Stimulated activated CD8-positive, alpha-beta memory T cell treated with anti-CD3 and anti-CD28 coated beads, Interleukin-7, amount 100 ng/mL, for 48 hours (primary cell): ENCODE measurements around the gene CCDC77.
"Not testable (repeated sequence)": the region's sequence is repeated elsewhere in the genome, so short reads cannot be mapped to it uniquely, and the experiment has no call there.

Experiments used
- DNase-seq, 2 donors: peaks; one replicate each; pipeline ENCODE4 v3.0.0-alpha.2; 2020; ENCODE audit warnings: low read depth in 1 of 2; ENCODE audit errors: extremely low read depth in 1 of 2

The CCDC77 gene

DNA sequence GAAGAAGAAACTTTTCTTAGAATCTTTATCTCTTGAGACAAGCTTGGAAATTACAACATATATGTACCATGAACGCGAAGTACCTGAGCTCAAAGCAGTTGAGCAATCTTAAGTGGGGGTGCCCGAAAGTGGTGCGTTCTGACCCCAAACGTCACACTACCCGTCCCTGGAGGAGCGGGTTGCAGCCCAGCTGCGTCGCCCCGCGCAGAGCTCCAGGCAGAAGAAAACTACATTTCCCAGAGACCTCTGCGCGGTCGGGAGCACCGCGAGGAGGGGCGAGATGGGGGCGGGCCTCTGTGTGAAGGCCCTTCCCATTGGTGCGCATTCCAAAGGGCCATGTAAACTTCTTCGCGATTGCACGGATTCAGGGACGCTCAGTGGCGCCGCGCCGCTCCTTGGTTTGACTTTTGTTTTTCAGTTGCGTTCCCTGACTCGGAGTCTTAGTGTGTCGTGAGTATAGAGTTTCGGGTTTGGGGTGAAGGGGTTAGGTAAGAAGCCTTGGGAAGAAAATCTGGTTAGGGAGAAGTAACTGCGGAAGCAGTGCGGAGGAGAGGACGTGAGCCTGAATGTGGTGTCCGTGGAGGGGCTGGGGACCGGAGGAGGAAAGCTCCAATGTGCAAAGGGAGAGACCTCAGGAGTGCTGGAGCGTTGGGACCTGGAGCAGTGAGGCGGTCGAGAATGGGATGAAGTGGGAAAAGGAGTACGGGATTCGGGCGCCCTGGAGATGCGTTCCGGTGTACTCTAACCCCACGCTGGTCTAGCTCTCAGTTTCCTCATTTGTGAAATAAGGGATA is at the start of gene CCDC77:
CCDC77 (plus strand) TSS at position 410 of the 794 bp plus-strand sequence. CDS start 7,740 bp downstream, outside the sequence.
- DNase-seq: peak; percentile 83 to 84

DNA sequence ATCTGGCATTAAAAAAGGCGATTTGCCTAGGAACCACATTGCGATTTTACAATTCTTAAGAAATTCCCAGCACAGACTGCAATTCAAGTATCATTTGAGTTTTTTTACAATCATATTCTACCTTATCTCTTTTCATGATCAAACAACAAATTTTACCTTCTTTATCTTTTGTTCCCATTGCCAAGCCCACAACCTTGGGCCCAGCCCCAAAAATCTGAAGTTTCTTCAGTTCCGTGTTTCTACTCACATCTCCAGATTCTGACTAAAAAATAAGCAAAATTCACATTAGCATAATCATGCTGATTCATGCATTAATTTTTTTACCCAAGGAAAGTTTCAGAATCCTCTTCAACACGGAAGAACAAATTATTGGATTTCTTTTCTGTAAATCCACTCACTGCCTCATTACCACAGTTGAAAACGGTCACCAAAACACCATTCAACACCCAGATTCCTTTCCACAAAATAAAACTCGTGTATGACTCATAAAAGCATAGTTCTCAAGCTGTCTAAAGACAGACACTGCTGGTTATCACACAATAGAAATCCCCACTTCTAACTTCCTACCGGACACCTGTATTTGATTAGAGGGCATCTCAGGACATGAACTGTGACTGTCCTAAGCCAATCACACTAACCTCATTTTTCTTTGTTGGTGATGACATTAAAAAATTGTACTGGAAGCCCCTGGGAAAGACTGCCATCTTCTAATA is 45.0 kb upstream of the CCDC77 start:
- no peak for DNase-seq

DNA sequence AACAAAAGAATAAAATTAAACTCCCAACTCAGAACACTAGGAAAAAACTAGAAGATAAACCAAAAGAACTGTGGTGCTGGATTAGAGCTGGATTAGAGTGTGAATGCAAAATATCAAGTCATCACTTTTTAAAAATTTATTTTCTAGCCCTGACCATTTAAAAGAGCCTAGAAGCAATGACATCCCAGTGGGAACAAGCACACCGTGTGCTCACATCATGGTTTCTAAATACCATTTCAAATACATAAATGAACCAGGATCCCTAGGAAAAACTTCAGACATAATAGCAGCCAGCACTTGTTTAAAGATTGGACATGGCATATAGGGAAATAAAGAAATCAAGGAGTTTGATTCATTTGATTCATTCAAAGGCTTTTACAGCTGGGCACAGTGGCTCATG is 42.4 kb upstream of the CCDC77 start:
- no peak for DNase-seq

DNA sequence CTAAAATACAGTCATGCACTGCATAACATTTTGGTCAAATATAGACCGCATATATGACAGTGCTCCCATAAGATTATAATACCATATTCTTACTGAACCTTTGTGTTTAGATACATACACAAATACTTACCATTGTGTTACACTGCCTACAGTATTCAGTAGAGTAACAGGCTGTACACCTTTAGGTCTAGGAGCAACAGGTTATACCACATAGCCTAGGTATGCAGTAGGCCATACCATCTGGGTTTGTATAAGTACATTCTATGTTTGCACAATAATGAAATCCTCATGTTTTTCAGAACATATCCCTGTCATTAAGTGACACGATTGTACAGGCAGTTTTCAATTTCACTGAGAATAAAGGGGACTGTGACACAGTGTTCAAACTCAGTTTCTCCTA is 34.6 kb upstream of the CCDC77 start:
- DNase-seq: no peak

DNA sequence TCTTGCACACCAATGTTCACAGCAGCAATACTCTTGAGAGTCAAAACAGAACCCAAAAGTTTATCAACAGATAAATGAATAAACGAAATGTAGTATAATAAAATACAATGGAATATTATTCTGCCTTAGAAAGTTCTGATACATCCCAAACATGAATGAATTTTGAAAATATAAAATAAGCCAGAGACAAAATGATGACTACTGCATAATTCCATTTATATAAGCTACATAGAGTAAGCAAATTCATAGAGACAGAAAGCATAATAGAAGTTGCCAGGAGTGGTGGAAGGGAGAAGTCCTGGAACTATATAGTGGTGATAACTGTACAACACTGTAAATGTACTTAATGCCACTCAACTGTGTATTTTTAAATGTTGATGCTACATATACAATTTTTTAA is 33.5 kb upstream of the CCDC77 start:
- no peak for DNase-seq

DNA sequence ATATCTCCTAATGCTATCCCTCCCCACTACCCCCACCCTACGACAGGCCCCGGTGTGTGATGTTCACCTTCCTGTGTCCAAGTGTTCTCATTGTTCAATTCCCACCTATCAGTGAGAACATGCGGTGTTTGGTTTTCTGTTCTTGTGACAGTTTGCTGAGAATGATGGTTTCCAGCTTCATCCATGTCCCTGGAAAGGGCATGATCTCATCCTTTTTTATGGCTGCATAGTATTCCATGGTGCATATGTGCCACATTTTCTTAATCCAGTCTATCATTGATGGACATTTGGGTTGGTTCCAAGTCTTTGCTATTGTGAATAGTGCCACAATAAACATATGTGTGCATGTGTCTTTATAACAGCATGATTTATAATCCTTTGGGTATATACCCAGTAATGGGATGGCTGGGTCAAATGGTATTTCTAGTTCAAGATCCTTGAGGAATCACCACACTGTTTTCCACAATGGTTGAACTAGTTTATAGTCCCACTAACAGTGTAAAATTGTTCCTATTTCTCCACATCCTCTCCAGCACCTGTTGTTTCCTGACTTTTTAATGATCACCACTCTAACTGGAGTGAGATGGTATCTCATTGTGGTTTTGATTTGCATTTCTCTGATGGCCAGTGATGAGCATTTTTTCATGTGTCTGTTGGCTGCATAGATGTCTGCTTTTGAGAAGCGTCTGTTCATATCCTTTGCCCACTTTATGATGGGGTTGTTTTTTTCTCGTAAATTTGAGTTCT is 30.5 kb upstream of the CCDC77 start:
- not testable (repeated sequence) for DNase-seq

DNA sequence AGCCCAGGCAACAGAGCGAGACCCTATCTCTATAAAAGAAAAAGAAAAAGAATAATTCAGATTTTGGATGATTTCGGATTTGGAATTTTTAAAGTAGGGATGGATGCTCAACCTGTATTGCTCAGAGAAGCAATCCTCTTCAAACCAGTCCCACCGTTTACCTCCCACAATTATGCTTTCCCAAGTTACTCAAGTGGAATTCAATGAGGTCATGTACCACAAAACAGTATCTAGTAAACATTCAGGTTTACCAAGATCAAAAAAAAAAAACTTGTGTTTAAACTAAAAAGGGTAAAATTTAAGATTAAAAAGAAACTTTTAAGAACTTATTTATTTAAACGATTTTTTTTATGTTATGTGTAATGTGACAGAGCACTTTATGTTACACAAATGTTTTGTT is 14.8 kb upstream of the CCDC77 start:
- DNase-seq: no peak

DNA sequence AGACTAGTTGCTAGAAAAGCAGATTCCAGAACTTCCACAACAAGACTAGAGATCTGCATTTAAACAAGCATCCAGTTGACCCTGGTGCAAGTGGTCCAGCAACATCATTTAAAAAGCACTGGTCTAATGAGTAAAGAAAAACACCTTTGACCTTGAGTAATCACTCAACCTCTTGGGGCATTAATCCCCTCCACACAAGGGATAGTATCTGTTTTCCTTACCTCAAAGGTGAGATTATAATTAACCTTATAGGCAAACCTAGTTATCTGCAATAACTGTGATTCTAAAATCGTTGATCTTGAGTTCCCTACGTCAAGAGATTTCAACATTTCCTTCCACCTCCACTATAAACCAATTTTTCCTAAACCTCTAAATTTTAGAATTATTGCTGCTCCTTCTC is 13.4 kb upstream of the CCDC77 start:
- no peak for DNase-seq

DNA sequence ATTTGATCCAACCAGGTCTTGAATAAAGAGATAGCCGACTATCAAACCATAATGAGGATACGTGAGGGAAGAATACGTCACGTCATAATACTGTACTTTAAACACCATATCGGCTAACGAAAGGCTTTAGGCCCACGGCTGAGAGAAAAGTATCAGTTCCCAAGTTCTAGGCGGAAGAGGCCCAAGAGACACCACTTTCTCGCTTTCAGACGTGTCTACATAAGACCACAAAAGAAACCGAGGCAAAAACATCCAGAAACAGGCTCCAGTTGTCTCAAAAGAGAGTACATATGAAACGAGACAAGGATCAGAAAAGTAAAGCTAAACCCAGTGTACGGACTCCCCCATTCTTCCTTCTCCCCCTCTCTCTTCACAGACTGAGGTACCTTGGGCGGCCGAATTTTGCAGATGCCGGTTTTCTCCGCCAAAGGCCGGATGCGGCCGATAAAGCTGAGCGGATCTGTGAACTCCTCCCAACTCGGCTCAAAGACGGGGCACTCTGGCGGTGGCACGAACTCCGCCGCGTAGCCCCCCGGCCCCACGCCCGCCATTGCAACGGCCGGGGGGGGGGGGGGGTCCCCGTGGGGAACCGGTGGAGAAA is 12.8 kb upstream of the CCDC77 start:
- peak in 1 of 2 donors; percentile 12 for DNase-seq

DNA sequence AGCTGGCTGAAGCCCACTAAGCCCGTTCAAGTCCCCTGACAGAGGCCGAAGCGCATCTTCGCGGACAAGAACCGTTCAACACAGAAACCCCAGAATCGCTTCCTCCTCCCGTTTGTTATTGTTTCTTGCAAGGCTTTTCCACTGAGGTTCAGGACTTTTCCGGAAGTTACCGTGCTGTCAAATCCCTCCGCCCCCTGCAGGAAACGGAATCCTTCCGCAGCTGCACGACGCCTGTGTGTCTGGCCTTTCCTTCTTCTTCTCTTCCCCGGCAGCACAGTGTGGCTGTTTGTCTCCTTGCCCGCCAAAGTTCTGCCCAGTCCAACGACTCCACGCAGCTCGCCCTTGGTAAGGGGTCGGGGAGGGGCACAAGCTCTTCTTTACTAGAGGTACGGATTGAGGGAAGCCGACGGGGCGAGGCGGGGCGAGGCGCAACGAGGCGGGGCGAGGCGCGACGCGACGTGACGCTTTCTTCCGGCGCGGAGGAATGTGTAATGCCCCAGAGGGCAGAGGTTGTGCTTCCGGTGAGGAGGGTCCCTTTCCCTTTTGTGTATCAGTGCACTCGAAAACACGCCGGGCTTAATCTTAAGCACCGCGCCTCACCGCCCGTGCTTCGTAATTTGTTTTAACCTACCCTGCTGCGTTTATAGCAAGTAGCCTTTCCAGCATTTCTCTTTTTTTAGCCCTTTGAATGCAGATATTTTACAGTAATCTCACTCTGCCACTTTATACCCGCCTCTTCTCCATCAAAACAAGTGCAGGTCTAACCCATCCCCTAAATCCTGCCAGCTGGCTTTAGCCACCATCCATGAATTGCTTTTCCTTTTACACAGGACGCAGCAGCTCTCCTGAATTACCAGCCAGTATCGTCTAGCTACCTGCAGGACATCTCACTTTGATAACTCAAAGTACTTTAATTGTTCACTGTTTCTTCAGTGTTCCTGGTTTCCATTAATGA is 12.0 kb upstream of the CCDC77 start, which contains the start of gene KDM5A:
KDM5A (minus strand) TSS at position 179 of the 955 bp plus-strand sequence. CDS start 229 bp downstream, outside the sequence.
- peak; percentile 78 to 82 for DNase-seq

DNA sequence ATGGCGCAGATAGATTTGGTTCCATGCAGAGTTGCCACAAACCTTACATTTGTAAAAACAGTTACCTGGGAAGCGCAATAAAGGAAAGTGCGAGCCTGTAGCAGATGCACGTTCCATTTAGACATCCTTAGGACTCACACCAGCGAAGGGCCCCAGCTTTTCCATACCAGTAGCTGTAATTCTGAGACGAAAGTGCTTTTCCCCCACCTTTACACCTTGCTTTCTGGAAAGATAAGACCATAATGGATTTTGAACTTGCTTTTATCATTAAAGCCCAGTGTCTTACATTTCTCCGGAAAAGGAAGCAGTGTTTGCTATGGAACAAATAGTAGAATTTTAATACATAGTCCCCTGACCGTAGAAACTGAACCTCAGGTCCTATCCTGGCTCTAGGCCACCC is 616 bp upstream of the CCDC77 start:
- no peak for DNase-seq

DNA sequence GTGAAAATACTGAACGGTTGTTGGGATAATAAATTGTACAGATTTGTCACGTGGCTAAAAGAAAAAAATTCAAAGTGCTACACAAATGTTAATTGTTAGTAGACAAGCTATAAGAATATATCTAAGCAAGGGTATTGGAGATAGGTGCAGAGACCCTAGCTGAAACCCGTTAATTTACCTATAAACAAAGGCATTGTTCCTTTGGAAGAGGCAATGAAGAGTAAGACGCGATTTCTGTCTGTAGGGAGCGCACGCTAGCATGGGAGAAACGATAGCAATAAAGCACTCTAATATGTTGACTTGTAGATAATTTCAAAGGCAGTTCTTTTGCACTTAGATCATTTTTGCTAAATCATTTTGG is 565 bp downstream of the CCDC77 start:
- no peak for DNase-seq

DNA sequence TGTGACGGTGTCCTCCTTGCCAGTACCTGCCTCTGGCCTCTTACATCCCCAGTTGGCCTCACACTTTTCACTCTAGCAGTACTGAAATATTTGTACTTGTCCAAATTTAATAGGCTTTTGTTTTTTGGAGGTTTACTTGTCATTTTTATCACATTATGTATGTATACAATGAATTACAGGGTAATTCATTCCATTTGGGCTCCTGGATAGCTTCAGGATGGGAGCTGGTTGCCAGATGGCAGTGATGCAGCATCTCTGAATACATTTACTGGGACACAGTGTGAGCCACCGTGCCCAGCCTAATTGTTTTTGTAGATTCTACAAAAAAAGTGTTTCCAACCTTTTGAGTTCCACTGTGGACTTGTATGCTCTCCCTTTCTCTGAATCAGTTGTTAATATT is 13.4 kb downstream of the CCDC77 start:
- DNase-seq: no peak

DNA sequence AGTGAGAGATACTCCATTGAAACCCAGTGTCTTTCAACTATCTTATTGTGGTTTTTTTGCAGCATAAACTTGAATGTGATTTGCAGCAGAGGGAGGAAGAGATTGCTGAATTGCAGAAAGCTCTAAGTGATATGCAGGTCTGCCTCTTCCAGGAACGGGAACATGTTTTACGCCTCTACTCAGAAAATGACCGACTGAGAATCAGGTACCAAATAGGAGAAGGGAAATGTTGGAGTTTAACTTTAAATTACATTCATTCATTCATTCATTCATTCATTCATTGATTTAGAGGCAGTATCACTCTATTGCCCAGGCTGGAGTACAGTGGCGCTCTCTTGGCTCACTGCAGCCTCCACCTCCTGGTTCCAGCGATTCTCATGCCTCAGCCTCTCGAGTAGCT is 17.0 kb downstream of the CCDC77 start:
- DNase-seq: no peak

DNA sequence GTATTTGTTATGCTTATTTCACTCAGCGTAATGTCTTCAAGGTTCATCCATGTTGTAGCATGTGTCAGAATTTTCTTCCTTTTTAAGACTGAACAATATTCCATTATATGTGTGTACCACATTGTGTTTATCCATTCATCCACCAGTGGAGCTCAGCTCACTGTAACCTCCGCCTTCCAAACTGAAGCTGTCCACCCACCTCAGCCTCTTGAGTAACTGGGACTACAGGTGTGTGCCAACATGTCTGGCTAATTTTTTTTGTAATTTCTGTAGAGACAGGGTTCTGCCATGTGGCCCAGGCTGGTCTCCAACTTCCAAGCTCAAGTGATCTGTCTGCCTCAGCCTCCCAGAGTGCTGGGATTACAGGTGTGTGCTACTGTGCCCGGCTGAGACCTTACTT is 21.1 kb downstream of the CCDC77 start:
- no peak for DNase-seq

DNA sequence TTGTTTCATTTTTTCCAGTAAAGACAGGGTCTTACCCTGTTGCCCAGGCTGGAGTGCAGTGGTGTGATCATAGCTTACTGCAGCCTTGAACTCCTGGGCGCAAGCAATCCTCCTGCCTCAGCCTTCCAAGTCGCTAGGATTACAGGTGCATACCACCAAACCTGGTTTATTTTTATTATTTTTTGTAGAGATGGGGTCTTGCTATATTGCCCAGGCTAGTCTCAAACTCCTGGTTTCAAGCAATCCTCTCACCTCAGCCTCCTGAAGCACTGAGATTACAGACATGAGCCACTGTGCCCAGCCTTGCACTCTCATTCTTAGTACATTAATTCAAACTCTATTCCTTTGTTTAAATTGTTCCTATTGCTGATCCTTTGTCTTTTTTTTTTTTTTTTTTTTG is 34.3 kb downstream of the CCDC77 start:
- DNase-seq: not testable (repeated sequence)

DNA sequence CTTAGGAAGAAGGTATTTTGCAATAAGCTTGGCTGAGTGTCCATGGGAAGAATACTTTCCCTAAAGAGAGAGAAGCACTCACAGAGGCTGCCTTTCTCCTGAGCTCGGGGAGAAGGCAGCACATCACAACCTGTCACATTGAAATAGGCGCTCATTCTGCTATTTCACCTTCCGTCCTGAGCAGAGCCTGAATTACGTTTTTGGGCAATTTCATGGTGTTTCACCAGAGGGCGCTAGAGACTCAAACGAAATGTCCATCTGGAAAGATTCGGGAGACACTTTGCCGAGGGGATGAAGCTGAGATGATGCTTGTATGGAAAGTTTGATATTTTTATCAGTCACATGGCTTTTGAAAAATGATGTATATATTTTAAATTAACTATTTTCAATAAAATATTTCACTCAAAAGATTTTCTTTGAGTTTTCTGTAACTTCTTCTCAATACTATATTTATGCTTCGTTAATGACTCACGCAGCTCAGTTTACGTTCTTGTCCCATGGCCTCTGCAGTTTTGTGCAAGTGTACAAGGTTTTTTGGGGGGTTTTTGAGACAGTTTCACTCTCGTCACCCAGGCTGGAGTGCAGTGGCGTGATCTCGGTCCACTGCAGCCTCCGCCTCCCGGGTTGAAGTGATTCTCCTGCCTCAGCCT is 40.9 kb downstream of the CCDC77 start:
- DNase-seq: peak in 1 of 2 donors; percentile 7

DNA sequence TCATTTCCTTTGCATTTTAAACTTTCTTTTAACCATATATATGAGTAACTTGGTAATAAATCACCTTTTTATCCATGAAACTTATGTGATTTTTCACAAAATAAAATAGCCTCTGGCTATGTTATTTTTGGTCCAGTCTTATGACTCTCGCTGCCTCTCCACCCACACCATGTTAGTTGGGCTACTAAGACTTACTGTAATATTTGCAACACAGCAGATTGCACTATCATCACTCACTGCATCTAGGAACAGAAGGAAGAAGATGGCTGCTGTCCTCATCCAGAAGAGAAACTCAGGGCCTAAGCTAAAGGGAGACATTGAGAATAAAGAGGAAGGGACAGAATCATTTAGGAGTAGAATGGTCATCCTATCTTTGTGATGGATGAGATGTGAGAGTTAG is 45.7 kb downstream of the CCDC77 start:
- no peak for DNase-seq

DNA sequence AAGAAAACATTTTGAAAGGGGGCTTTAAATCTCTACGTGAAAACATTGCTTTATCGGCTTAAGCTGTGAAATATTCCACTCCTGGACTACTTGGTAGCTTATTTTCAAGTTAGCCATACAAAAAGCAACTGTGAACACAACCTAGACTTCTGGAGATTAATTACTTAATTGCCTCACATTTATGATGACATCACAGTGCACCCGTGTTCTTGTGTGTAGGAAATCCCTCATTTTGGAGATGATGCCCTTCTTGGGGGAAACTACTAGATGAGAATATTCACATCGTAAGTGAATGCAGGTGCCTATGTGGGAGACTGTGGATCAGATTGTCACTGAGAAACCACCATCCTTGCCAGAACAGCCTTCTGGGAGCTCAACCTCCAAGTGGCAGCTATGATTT is 47.8 kb downstream of the CCDC77 start:
- DNase-seq: no peak

DNA sequence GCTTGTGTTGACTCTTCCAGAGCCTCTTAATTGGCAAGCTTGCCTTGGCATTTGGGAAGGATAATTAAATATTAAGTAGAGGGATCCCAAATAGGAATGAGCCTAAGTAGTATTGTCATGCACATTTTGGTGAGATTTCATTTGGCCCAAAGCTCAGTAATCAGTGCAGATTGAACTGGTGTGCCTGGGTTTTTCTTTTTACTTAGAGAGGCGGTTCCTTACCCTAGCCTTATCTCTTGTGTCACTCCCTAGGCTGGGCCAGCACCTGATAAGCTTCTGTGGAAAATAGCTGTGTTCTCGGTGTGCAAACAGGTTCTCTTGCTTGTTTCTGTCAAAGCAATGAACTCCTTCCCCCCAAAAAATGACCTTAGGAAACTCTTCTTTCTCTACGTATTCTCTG is 49.0 kb downstream of the CCDC77 start:
- no peak for DNase-seq
